ENCODE results near the gene SLC38A1.

Gene SLC38A1

GRCh38 chr12:46183112-46183511 is 85.7 kb downstream of the SLC38A1 start:
- TF ChIP-seq TAF1 (IDR thresholded peaks at IDR 0.05; ENCODE audit: borderline replicate concordance, insufficient read depth, low read length) (no peak), REST (IDR thresholded peaks at IDR 0.05; ENCODE audit: insufficient read depth in 1 of 2, low read depth in 2 of 2, low read length in 2 of 2) (no peak), FOXP2 (optimal IDR thresholded peaks at IDR 0.05; ENCODE audit: borderline replicate concordance, extremely low read depth, extremely low read length, insufficient read depth) (no peak), POLR2AphosphoS5 (IDR thresholded peaks at IDR 0.05; ENCODE audit: low read depth, low read length) (no peak), SIN3A (IDR thresholded peaks at IDR 0.05; ENCODE audit: borderline replicate concordance, insufficient read depth, low read length) (no peak)

GRCh38 chr12:46181465-46181864 is 87.4 kb downstream of the SLC38A1 start:
- TF ChIP-seq FOXP2 (optimal IDR thresholded peaks at IDR 0.05; ENCODE audit: borderline replicate concordance, extremely low read depth, extremely low read length, insufficient read depth) (no peak), SIN3A (IDR thresholded peaks at IDR 0.05; ENCODE audit: borderline replicate concordance, insufficient read depth, low read length) (no peak), REST (IDR thresholded peaks at IDR 0.05; ENCODE audit: insufficient read depth in 1 of 2, low read depth in 2 of 2, low read length in 2 of 2) (no peak)

GRCh38 chr12:46179693-46180452 is 89.0 kb downstream of the SLC38A1 start:
- no peak for TF ChIP-seq FOXP2 (optimal IDR thresholded peaks at IDR 0.05; ENCODE audit: borderline replicate concordance, extremely low read depth, extremely low read length, insufficient read depth)
- TF ChIP-seq POLR2AphosphoS5 (IDR thresholded peaks at IDR 0.05; ENCODE audit: low read depth, low read length), result no peak
- no peak for TF ChIP-seq TAF1 (IDR thresholded peaks at IDR 0.05; ENCODE audit: borderline replicate concordance, insufficient read depth, low read length)
- TF ChIP-seq SIN3A (IDR thresholded peaks at IDR 0.05; ENCODE audit: borderline replicate concordance, insufficient read depth, low read length), result no peak
- TF ChIP-seq REST (IDR thresholded peaks at IDR 0.05; ENCODE audit: insufficient read depth in 1 of 2, low read depth in 2 of 2, low read length in 2 of 2), result no peak

- TF ChIP-seq POLR2AphosphoS5 (IDR thresholded peaks at IDR 0.05; ENCODE audit: low read depth, low read length), result no peak
- TF ChIP-seq TAF1 (IDR thresholded peaks at IDR 0.05; ENCODE audit: borderline replicate concordance, insufficient read depth, low read length), result no peak
- TF ChIP-seq FOXP2 (optimal IDR thresholded peaks at IDR 0.05; ENCODE audit: borderline replicate concordance, extremely low read depth, extremely low read length, insufficient read depth), result no peak
- TF ChIP-seq SIN3A (IDR thresholded peaks at IDR 0.05; ENCODE audit: borderline replicate concordance, insufficient read depth, low read length), result no peak
- TF ChIP-seq REST (IDR thresholded peaks at IDR 0.05; ENCODE audit: insufficient read depth in 1 of 2, low read depth in 2 of 2, low read length in 2 of 2), result no peak
Observed at GRCh38 chr12:46177837-46178608, 90.8 kb downstream of the SLC38A1 start.
